HG03064 (cell line): ENCODE measurements around the gene MAP1LC3C.

Experiments
- ATAC-seq: cut with Tn5 transposase; IDR thresholded peaks from one replicate; pipeline ENCODE4 v1.9.1; 2021; ENCODE audit warnings: low read depth; ENCODE audit not compliant: unreplicated experiment

Gene MAP1LC3C

DNA sequence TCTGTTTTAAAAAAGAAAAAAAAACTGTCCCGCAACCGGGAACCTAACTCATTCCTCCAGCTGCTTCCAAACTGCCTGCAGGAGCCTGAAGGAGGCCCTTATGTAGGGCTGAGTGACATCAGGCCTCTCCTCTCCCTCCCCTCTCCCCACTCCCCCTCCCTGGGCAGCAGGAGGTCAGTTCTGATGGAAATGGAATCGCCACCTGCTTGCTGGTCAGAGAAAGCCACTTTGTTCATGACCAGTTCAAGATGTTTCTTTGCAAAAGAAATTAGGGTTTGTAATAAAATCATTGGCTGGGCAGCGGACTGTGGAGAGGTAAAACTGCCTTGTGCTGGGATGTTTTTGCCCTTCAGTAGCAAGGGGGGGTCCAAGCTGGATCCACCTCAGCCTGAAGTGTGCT lies at the start of gene MAP1LC3C:
TSS of gene MAP1LC3C (minus strand) at position 73 of the 400 bp plus-strand sequence. CDS start 90 bp downstream, outside the sequence.
- ATAC-seq = no peak

DNA sequence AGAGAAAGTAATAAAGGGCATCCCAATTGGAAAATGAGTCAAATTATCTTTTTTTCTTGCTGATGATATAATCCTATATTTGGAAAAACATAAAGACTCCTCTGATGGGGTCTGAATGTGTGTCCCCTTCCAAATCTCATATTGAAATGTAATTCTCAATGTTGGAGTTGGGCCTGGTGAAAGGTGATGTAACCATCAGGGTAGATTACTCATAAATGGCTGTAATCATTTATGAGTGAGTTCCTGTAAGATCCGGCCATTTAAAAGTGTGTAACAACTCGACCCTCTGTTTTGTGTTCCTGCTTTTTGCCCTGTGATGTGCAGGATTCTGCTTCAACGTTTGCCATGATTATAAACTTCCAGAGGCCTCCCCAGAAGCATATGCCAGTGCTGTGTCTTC lies 44.3 kb upstream of the MAP1LC3C start:
- ATAC-seq = no peak

DNA sequence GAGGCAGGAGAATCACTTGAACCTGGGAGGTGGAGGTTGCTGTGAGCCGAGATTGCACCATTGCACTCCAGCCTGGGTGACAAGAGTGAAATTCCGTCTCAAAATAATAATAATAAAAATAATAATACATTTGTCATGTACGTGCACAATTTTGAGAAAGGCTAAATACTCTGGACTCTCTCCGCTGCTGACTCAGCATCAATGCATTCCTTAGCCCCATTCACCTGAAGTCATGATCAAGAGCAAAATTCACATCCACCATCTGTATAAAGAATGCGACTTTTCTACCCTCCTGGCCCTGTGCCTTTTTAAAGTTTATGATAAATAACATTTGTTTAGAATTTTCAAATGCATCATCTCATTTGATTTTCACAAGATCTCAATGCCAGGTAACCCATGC lies 35.5 kb upstream of the MAP1LC3C start:
- ATAC-seq = no peak

DNA sequence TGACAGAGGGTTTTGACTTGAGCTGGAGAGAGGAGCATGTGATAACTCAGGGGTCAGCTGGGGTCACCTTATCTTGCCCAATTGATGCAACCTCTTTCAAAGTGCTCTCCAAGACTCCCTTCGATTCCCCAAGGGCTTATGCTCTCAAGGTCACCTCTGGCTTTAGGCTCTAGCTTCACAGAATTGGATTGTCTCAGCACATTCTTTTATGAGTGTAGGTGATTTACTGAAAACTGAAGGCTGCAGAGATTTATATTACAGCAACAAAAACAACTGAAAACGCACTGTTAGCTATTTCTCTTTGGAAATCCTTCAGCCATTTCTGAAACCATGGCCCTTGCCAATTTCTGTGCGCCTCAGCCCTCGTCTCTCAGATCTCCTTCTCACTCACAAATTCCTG lies 34.5 kb upstream of the MAP1LC3C start:
- no peak for ATAC-seq

DNA sequence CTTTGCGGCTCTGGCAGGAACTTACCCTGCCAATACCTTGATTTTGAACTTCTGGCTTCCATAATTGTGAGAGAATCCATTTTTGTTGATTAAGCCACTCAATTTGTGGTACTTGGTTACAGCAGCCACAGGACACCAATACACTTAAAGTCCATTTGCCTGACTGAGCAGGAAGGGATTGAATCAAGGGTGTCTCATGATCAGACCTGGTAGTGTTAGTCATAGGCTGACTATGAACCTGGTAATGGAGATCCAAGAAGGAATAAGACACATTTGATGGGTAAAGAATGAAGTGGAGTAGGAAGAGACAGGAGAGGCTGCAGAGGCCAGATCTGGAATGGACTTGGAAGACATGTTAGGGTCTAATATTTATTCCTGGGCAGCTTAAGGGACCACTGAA lies 31.2 kb upstream of the MAP1LC3C start:
- no peak for ATAC-seq

DNA sequence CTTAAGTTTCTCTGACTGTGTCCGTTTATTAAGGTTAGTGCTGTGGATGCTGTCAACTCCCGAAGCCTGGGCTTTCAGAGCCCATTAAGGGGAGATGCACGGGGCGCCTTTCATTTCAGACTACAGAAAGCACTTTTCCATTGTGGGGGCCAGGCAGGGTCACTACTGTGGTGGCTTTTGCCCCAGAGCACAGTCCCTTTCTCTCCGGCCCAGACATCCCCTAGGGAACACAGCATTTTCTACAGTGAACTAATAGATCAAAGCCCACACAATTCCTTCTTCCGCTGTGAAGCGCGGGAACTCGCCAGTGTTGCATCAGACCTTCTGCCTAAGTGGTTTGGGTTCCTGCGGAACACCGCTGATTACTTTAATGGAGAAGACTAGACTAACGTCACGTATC lies 26.8 kb upstream of the MAP1LC3C start:
- ATAC-seq = no peak

DNA sequence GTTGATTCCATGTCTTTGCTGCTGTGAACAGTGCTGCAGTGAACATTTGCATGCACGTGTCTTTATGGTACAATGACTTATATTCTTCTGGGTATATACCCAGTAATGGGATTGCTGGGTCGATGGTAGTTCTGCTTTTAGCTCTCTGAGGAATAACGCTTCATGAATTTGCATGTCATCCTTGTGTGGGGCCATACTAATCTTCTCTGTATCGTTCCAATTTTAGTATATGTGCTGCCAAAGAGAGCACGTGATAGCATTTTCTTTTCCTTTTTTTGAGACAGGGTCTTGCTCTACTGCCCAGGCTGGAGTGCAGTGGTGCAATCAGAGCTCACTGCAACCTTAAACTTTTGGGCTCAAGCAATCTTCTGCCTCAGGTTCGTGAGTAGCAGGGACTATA lies 24.9 kb upstream of the MAP1LC3C start:
- ATAC-seq = no peak

DNA sequence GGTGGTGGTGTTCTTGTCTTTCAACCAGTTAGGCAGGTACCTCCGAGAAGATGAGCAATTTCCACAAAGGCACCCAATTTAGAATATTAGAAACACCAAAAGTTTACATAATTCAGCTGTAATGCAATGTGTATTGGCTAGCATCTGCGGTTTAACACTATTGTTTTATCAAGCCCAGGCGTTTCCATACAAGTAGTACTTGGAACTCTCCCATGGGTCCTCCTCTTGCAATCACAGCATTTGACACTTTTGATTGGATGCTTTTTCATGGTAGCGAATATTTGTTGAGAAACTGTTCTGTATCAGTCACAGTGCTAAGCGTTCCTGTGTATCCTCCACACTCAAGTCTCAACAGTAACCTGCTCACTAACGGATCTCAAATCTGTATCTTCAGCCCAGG lies 20.1 kb upstream of the MAP1LC3C start:
- no peak for ATAC-seq

DNA sequence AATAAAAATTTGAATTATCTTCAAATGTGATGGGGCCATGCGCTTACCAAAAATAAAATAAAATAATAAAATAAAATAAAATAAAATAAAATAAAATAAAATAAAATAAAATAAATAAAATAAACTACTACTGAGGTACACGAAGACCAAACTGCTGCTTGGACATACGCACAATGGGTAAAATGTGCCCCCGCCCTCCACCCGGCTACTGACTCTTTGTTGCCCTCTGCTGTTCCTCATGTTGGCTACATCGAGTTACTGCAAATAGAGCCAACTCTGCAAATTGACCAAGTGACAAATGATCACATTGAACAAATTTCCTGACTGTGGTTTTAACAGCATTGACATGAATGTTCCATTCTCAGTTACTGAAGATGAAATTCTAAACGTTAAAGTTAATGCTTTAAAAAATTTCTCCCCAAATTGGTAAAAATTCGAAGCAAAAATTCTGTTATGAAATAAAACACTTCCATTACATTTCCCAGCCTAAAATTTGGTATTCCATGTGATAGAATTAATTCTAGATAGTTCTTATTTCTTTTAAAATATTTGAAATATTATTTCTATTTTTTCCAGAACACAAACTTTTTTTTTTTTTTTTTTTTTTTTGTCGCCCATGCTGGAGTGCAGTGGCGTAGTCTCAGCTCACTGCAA lies 18.8 kb upstream of the MAP1LC3C start:
- ATAC-seq = no peak

DNA sequence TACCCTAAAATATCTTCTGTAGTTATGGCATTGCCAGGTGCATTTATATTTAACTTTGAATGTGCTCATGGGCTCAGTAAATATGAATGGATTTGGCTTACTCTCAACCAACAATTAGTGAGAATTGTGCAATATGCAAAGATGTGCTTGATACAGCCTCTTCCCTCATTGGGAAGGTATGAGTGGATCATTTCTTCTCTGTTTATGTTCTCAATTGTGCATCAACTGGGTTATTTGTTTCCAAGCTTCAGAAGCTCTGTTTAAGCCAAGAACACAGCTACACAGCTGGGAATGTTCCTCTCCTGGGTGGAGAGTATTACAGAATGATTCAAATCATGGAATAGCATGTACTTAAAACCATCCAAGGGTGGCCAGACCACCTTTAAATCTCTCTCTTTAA lies 17.6 kb upstream of the MAP1LC3C start:
- no peak for ATAC-seq

DNA sequence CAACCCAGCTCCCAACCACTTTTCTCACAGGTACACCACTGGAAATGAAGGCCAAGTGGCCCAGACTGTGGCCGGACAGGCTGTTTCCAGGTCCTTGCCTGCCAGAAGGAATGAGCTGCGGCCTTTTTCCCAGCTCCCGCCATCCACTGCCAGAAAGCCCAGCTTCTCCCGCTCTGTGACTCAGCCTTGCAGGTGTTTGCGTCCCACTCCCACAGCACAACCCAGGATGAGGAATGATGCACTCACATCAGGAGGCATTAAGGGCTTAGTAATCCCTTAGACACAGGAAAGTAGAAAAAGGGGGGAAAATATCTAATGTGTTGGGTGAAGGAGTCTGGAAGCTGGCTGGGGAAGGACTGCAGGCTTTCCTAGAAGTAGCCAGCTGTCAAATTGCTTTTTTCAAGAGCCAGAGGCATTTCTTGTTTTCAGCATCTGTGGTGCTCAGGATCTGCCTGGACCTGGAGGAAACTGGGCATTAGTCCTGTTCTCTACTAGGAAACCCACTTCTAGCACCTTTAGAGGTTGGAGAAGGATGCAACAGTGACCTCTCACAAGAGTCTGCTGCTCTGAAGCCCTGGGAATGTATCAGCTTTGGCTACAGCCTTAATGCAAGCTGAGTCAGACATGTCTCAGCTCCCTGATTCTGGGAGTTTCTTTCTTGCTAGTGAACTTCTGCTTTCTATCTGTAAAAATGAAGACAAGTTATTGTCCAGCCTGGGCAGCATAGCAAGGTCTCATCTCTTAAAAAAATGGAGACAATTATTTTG lies 13.2 kb upstream of the MAP1LC3C start:
- no peak for ATAC-seq

DNA sequence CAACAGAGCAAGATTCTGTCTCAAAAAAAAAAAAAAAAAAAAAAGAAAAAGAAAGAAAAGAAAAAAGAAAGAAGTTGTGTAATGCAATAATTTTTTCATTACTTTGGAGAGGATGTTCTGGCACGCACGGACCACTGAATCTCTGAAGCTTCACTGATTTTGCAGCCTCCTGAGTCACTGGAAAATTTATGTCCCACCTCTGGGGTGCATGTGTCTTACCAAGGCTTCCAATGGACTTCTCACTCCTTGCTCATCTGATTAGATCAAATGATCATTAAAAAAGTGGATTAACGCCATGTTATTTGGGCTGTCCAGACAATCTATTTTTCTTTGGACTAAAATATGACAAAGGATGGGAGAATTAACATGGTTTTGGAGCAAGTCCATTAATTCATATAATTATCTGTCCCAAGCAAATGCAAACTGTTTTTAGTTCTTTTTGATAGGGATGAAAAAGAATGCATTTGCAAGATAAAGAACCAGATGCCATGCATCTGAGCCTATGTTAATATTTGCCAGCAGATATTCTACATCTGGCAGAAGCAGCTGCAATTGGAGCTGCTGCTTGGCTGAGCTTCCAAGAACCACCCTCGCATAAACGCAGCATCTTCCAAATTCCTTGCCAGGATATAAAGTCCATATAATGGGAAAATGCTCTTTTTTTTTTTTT lies 10.1 kb upstream of the MAP1LC3C start:
- no peak for ATAC-seq

DNA sequence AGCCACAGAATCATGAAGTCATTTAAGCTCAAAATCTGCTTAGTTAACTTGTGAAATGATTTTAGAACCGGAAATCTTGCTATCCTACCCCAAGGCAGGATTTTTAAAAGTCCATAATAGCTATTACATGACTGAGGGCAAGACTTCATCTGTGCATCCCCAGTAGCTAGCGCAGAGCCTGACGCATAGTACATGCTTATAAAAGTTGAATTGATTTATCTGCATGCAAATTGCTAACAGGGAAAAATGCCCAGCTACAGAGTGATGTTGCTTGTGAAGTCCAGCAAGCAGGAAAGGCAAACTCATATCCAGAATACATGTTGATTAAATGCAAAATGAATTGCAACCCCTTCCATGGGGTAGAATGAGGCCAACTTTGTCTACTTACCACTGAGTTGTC lies 8.1 kb upstream of the MAP1LC3C start:
- no peak for ATAC-seq

DNA sequence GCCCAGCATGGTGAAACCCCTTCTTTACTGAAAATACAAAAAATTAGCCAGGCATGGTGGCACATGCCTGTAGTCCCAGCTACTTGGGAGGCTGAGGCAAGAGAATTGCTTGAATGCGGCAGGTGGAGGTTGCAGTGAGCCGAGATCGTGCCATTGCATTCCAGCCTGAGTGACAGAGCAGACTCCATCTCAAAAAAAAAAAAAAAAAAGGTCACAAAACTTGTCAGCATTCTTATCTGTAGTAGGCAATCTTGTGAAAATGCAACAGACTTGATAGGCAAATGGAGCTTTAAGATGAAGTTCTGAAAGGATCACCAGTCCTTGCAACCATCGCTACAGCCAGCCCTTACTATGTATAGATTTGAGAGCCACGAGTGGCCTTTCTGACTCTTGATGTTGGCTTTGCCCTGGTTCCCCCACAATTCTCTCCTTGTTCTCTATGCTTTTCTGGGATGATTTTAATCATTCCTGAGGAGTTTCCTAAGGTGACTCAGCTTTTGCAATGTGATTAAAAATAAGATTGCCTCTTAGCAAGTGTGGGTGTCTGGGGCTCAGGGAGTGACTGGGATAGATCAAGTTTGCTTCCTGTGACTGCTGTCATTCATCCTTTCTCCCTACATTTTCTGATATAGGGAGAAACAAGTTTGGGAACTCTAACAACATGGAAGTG lies 7.1 kb upstream of the MAP1LC3C start:
- no peak for ATAC-seq

DNA sequence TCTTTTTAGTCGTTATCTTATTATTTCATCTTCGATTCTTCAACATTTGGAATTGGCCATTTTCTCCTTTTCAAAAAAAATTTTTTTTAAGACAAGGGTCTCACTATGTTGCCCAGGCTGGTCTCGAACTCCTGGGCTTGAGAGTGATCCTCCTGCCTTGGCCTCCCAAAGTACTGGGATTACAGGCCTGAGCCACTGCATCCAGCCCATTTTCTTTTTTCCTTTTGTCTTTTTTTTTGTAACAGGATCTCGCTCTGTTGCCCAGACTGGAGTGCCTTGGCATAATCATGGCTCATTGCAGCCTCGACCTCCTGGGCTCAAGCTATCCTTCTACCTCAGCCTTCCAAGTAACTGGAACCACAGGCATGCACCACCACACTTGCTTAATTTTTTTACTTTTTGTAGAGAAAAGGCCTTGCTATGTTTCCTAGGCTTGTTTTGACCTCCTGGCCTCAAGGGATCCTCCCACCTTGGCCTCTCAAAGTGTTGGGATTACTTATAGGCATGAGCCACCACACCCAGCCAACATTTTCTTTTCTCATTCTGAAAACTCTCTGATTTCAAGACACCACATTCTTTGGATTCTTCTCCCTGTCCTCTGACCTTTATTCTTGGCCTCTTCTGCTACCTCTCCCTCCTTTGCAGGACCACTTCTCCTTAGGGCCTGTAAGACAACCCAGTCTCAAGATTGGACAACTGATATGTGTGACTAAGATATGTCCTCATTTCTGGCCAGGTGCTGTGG lies 6.0 kb upstream of the MAP1LC3C start:
- no peak for ATAC-seq

DNA sequence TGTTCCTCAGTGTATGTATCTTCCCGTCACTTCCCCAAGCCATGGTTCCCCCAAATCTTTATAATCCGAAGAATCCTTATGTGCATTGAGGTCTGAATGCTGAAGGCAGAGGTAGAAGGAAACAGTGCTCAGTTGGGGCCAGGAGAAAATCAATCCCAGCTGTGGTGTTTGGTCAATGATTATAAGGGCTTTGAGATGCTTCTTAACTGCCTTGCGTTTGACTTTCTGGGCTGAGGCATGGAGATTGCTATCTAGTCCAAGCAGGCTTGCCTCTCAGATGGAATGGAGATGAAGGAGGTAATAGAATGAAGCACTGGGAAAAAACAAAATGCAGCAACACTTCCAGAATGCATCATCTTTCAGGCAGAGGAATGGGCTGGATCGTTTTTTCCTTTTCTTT lies 3.6 kb upstream of the MAP1LC3C start:
- no peak for ATAC-seq

DNA sequence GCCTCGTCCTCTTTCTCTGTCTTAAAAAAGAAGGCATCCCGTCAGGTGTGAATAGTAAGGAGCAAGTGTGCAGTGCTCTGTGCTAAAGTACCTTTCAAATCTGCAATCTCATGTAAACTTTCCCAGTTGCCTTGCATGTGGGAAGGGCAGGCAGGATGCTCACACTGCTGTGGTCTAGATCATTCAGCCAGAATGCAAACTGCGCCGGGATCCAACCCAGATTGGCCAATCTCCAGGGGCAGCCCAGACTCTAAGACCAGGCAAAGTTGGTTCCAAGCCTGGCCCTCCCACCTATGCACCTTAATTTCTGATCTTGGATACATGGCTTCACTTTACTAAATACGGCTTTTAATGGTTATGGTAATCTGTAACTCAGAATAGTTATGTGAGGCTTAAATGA lies 3.2 kb upstream of the MAP1LC3C start:
- no peak for ATAC-seq

DNA sequence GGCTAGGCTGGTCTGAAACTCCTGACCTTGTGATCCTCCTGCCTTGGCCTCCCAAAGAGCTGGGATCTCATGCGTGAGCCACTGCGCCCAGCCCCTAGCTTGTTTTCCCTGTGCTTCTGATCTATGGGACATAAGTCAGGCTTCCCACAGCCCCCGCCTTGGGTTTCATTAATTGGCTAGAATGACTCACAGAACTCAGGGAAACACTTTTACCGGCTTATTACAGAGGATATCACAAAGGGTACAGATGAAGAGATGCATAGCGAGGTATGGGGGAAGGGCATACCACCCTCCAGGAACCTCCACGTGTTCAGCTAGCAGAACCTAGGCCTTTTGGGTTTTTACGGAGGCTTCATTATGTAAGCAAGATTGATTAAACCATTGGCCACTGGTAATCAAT lies 1.5 kb upstream of the MAP1LC3C start:
- no peak for ATAC-seq

DNA sequence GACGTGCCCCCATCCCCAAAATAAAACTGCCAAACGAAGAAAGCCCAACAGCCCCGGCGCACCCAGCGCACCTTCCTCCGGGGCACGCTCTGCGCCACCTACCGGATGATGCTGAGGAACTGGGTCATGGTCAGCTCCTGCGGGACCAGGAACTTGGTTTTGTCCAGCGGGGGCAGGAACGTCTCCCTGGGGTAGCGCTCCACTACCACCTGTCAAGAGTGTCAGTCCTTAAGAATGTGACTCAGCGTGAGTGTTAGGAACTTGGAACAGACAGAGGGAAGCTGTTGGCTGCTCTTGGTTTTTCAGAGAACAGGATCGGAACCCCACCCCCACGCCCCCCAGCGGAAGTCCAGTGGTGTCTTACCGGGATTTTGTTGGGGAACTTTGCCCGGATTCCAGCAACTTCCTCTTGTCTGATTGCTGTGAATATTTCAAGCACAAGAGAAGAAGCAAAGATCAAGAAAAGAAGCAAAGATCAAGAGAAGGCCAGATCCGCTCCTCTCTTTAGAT lies 431 bp downstream of the MAP1LC3C start:
- no peak for ATAC-seq

DNA sequence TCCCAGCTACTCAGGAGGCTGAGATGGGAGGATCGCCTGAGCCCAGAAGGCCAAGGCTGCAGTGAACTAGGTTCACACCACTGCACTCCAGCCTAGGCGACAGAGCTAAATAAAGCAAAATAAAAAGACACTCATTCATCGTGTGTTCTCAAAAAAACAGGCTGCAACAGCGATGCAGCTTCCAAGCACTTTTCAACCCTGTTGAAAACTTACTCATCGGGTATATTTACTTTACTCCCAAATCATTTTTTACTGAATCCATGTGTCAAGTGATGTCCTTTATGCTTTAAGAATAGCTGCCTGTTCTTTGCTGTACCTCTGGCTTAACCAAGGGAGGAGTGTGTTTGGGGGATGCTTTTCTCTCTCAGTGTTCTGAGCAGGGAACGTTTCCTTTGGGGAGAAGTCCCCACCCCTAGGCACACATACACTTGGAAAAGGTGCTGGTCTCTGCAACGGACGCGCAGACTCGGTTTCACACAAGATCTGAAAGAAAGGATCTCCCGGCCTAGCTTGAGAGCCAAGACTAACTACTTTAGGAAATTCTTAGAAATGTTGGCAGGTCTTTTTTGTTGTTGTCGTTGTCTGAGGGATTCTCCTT lies 1.4 kb downstream of the MAP1LC3C start:
- no peak for ATAC-seq
